Measurements from ENCODE around the gene GABPB1. TPM values are rescaled to one million over a fixed set of nuclear protein-coding genes. Genes with fewer than 3 reads are reported as not detected.

The GABPB1 gene
- total and polyA plus RNA-seq, 10 of the 15 experiments (the other 5 are each of a cell fraction or from before 2014, with no cell fraction given): 13.9 to 48.2 (median 39.8) TPM

- POLR2A ChIA-PET: no interaction called here
- 100% methylated on average over 1 of the region's 1 CpG for WGBS (ENCODE audit: insufficient coverage, insufficient replicate concordance, low lambda C conversion rate, missing lambda C conversion rate)
- in situ Hi-C loops (cut with MboI) (no loop called here), intact Hi-C loops (cut with micrococcal nuclease; ENCODE audit: unreplicated experiment) (no loop called here)
- Histone ChIP-seq H3K79me2 (ENCODE audit: control insufficient read depth, insufficient read depth, low read length) (no peaks in the 10 kb centered on the region), H3K4me3 (no peak overlapping the region), H3K27ac (ENCODE audit: control insufficient read depth, insufficient read depth) (no peak overlapping the region), H3K9ac (ENCODE audit: control insufficient read depth, insufficient read depth, low read length) (no peak overlapping the region), H3K27me3 (replicated peaks in 1 of 2; ENCODE audit: control insufficient read depth in 2 of 2, insufficient read depth in 2 of 2, low read length in 1 of 2) (no peaks in the 10 kb centered on the region), H3K4me2 (ENCODE audit: control insufficient read depth, insufficient read depth) (no peak overlapping the region), H3K36me3 (ENCODE audit: control insufficient read depth in 2 of 2, insufficient read depth in 2 of 2, low read length in 1 of 2) (peaks cover 0 to 14% of the 10 kb centered on the region in 2 experiments), H4K20me1 (ENCODE audit: control insufficient read depth, insufficient read depth) (no peaks in the 10 kb centered on the region), H2AFZ (ENCODE audit: control insufficient read depth, low read depth, low read length) (no peak overlapping the region), H3K4me1 (ENCODE audit: control insufficient read depth, insufficient read depth, low read length) (peaks cover 4% of the 10 kb centered on the region), H3K9me3 (replicated peaks; ENCODE audit: control insufficient read depth, insufficient read depth, low read length) (peaks cover 8% of the 10 kb centered on the region; the same call in 2 of the 3 replicates)
- RAD21 ChIA-PET (ENCODE audit: unreplicated experiment): no interaction called here
- no peak for ATAC-seq
- no peak for DNase-seq (ENCODE audit: low read depth, low spot score)
- FAIRE-seq: no peak
- SMC1A ChIA-PET (ENCODE audit: uncharacterized antibody, unreplicated experiment): interaction anchor here (0.7 kb wide), 1 partner anchor 8 kb away, joined by 3 read pairs; no protein-coding TSS in a partner anchor
- CTCF ChIA-PET: interaction anchor here (2.0 kb wide), 1 partner anchor 11 kb away, joined by 12 read pairs; no protein-coding TSS in a partner anchor
- BruUV-seq (replicated peaks): no TSS peak
- TF ChIP-seq WRNIP1 (IDR thresholded peaks at IDR 0.05; ENCODE audit: borderline replicate concordance, low read depth, low read length) (no peak), NFYA (IDR thresholded peaks at IDR 0.05; ENCODE audit: borderline replicate concordance, low read depth, low read length) (no peak), EGR1 (IDR thresholded peaks at IDR 0.05; ENCODE audit: borderline replicate concordance in 1 of 2, low read depth in 2 of 2, low read length in 2 of 2) (no peak), ZZZ3 (IDR thresholded peaks at IDR 0.05; ENCODE audit: control insufficient read depth, insufficient read length, low read depth) (no peak), LARP7 (IDR thresholded peaks at IDR 0.05) (no peak), SIN3A (IDR thresholded peaks at IDR 0.05; ENCODE audit: low read depth, low read length) (no peak), CBX5 (IDR thresholded peaks at IDR 0.05; ENCODE audit: low read depth) (no peak), RBBP5 (conservative IDR thresholded peaks at IDR 0.05) (no peak), PAX8 (IDR thresholded peaks at IDR 0.05) (no peak), MYB (IDR thresholded peaks at IDR 0.05; ENCODE audit: borderline replicate concordance, low read depth, low read length) (no peak), USF2 (IDR thresholded peaks at IDR 0.05; ENCODE audit: borderline replicate concordance, low read depth, low read length) (no peak), FOXM1 (IDR thresholded peaks at IDR 0.05; ENCODE audit: low read depth, low read length) (no peak), RELB (IDR thresholded peaks at IDR 0.05; ENCODE audit: low read depth) (no peak)
Observed at GRCh38 chr15:50304836-50305235, 50.2 kb downstream of the GABPB1 start.

Measured in GM12878 (cell line).